ENCODE data around the gene DPH3. TPM values are rescaled to one million over a fixed set of nuclear protein-coding genes. Genes with fewer than 3 reads are reported as not detected.

The DPH3 gene
- total and polyA plus RNA-seq, 10 of the 15 experiments (the other 5 are each of a cell fraction or from before 2014, with no cell fraction given), result 10.8 to 71.8 (median 23.4) TPM

GRCh38 chr3:16294844-16295243, 30.1 kb upstream of the DPH3 start:
- H3K4me3 ChIP-seq, result no peak overlapping the region
- RAD21 ChIA-PET (ENCODE audit: unreplicated experiment), result interaction anchor here (0.6 to 1.6 kb wide), 6 partner anchors 27 to 309 kb away, joined by 3 to 4 read pairs (median 3); no protein-coding TSS in a partner anchor

GRCh38 chr3:16290827-16291196, 26.1 kb upstream of the DPH3 start:
- ChIA-PET RAD21 (ENCODE audit: unreplicated experiment) (interaction anchor here (0.7 to 4.7 kb wide), 42 partner anchors 10 to 941 kb away, joined by 3 to 91 read pairs (median 5); partner anchors contain the start of gene OXNAD1), POLR2A (interaction anchor here (0.7 kb wide), 1 partner anchor 220 kb away, joined by 3 read pairs; no protein-coding TSS in a partner anchor), CTCF (interaction anchor here (0.7 to 9.6 kb wide), 48 partner anchors 8 to 942 kb away, joined by 3 to 170 read pairs (median 5); partner anchors contain the start of genes DPH3 and OXNAD1), SMC1A (ENCODE audit: uncharacterized antibody, unreplicated experiment) (interaction anchor here (0.6 to 4.4 kb wide), 43 partner anchors 10 to 316 kb away, joined by 3 to 67 read pairs (median 5); partner anchors contain the start of genes DPH3 and OXNAD1)
- H2AFZ ChIP-seq (ENCODE audit: control insufficient read depth, low read depth, low read length), result no peak overlapping the region
- 4% methylated on average over 2 of the region's 2 CpGs for WGBS (ENCODE audit: insufficient coverage, insufficient replicate concordance, low lambda C conversion rate, missing lambda C conversion rate)
- BruUV-seq (replicated peaks), result no TSS peak
- H3K9ac ChIP-seq (ENCODE audit: control insufficient read depth, insufficient read depth, low read length), result no peak overlapping the region
- in situ Hi-C loops (cut with MboI), result loop anchor here (25.0 kb wide), 2 partner anchors 746 to 921 kb away; no protein-coding TSS in a partner anchor
- intact Hi-C loops (cut with micrococcal nuclease; ENCODE audit: unreplicated experiment), result loop anchor here (1.0 to 10.0 kb wide), 4 partner anchors 28 to 534 kb away; no protein-coding TSS in a partner anchor
- H4K20me1 ChIP-seq (ENCODE audit: control insufficient read depth, insufficient read depth), result no peaks in the 10 kb centered on the region; the same call in 1 of the 2 replicates
- FAIRE-seq (peak; percentile 91), ATAC-seq (peak; percentile 63), DNase-seq (ENCODE audit: low read depth, low spot score) (no peak)
- H3K36me3 ChIP-seq (ENCODE audit: control insufficient read depth in 2 of 2, insufficient read depth in 2 of 2, low read length in 1 of 2), result peaks cover 3 to 23% of the 10 kb centered on the region in 2 experiments; a peak in 3 of 4 replicates
- peaks cover 7% of the 10 kb centered on the region for H3K9me3 ChIP-seq (replicated peaks; ENCODE audit: control insufficient read depth, insufficient read depth, low read length)
- H3K4me2 ChIP-seq (ENCODE audit: control insufficient read depth, insufficient read depth), result peak overlapping the region; percentile 27; the same call in 1 of the 2 replicates
- no peaks in the 10 kb centered on the region for H3K27me3 ChIP-seq (replicated peaks in 1 of 2; ENCODE audit: control insufficient read depth in 2 of 2, insufficient read depth in 2 of 2, low read length in 1 of 2)
- H3K4me3 ChIP-seq, result no peak overlapping the region
- H3K79me2 ChIP-seq (ENCODE audit: control insufficient read depth, insufficient read depth, low read length), result peaks cover 3% of the 10 kb centered on the region
- H3K4me1 ChIP-seq (ENCODE audit: control insufficient read depth, insufficient read depth, low read length), result peaks cover 16% of the 10 kb centered on the region
- peak overlapping the region; percentile 5; the same call in 1 of the 2 replicates for H3K27ac ChIP-seq (ENCODE audit: control insufficient read depth, insufficient read depth)
- TF ChIP-seq RAD21 (IDR thresholded peaks at IDR 0.05; ENCODE audit: insufficient read depth, low read depth, low read length) (0 out of 2 replicates have a peak, but pooled peaks have one; percentile 2), ZBED1 (IDR thresholded peaks at IDR 0.05; ENCODE audit: borderline replicate concordance) (no peak), EED (IDR thresholded peaks at IDR 0.05; ENCODE audit: low read depth) (no peak), RELB (IDR thresholded peaks at IDR 0.05; ENCODE audit: low read depth) (0 out of 2 replicates have a peak, but pooled peaks have one; percentile 12), EP300 (IDR thresholded peaks at IDR 0.05; ENCODE audit: borderline replicate concordance in 1 of 2, control insufficient read depth in 1 of 2, low read depth in 2 of 2, low read length in 2 of 2) (no peak), SIN3A (IDR thresholded peaks at IDR 0.05; ENCODE audit: low read depth, low read length) (no peak), SRF (IDR thresholded peaks at IDR 0.05; ENCODE audit: low read depth in 2 of 2, low read length in 2 of 2) (no peak), HSF1 (IDR thresholded peaks at IDR 0.05; ENCODE audit: low read depth, low read length) (no peak), POU2F2 (IDR thresholded peaks at IDR 0.05; ENCODE audit: borderline replicate concordance, low read depth, low read length) (no peak), NFIC (IDR thresholded peaks at IDR 0.05; ENCODE audit: low read depth, low read length) (peak; percentile 61; the same call in 1 of the 2 replicates)

More at GRCh38 chr3:16294844-16295243, 30.1 kb upstream of the DPH3 start:
- ChIA-PET POLR2A (interaction anchor here (0.5 to 1.4 kb wide), 2 partner anchors 27 to 217 kb away, joined by 3 to 7 read pairs; no protein-coding TSS in a partner anchor), CTCF (interaction anchor here (0.8 to 9.6 kb wide), 8 partner anchors 8 to 258 kb away, joined by 3 to 170 read pairs (median 4); no protein-coding TSS in a partner anchor), SMC1A (ENCODE audit: uncharacterized antibody, unreplicated experiment) (interaction anchor here (0.5 to 2.5 kb wide), 25 partner anchors 9 to 940 kb away, joined by 3 to 12 read pairs (median 4); partner anchors contain the start of genes DPH3 and OXNAD1)
- Histone ChIP-seq H3K9ac (ENCODE audit: control insufficient read depth, insufficient read depth, low read length) (no peak overlapping the region), H3K79me2 (ENCODE audit: control insufficient read depth, insufficient read depth, low read length) (peaks cover 3% of the 10 kb centered on the region), H2AFZ (ENCODE audit: control insufficient read depth, low read depth, low read length) (no peak overlapping the region), H3K27me3 (replicated peaks in 1 of 2; ENCODE audit: control insufficient read depth in 2 of 2, insufficient read depth in 2 of 2, low read length in 1 of 2) (no peaks in the 10 kb centered on the region), H3K9me3 (replicated peaks; ENCODE audit: control insufficient read depth, insufficient read depth, low read length) (peaks cover 7% of the 10 kb centered on the region), H3K36me3 (ENCODE audit: control insufficient read depth in 2 of 2, insufficient read depth in 2 of 2, low read length in 1 of 2) (peaks cover 1 to 23% of the 10 kb centered on the region in 2 experiments), H3K4me2 (ENCODE audit: control insufficient read depth, insufficient read depth) (no peak overlapping the region), H3K4me1 (ENCODE audit: control insufficient read depth, insufficient read depth, low read length) (peaks cover 17% of the 10 kb centered on the region), H3K27ac (ENCODE audit: control insufficient read depth, insufficient read depth) (no peak overlapping the region), H4K20me1 (ENCODE audit: control insufficient read depth, insufficient read depth) (no peaks in the 10 kb centered on the region)
- intact Hi-C loops (cut with micrococcal nuclease; ENCODE audit: unreplicated experiment) (loop anchor here (10.0 kb wide), 1 partner anchor 530 kb away; no protein-coding TSS in a partner anchor), in situ Hi-C loops (cut with MboI) (loop anchor here (25.0 kb wide), 2 partner anchors 742 to 917 kb away; no protein-coding TSS in a partner anchor)
- TF ChIP-seq ETV6 (conservative IDR thresholded peaks at IDR 0.05 in 1 of 2, IDR thresholded peaks at IDR 0.05 in 1 of 2; ENCODE audit: borderline replicate concordance in 1 of 2, low read depth in 1 of 2) (no peak), POLR2AphosphoS2 (IDR thresholded peaks at IDR 0.05; ENCODE audit: low read depth, low read length) (no peak), DPF2 (IDR thresholded peaks at IDR 0.05) (no peak), SMAD5 (IDR thresholded peaks at IDR 0.05; ENCODE audit: low read depth) (no peak), IRF4 (IDR thresholded peaks at IDR 0.05; ENCODE audit: low read depth, low read length) (no peak)
- FAIRE-seq, result no peak
- WGBS (ENCODE audit: insufficient coverage, insufficient replicate concordance, low lambda C conversion rate, missing lambda C conversion rate), result 83% methylated on average over 5 of the region's 5 CpGs
- ATAC-seq, result no peak
- DNase-seq (ENCODE audit: low read depth, low spot score), result no peak
- BruUV-seq (replicated peaks), result no TSS peak

Data from GM12878 (cell line).